Common myeloid progenitor, CD34-positive (primary cell): ENCODE data around the gene UBR2. TPM values are rescaled to one million over a fixed set of nuclear protein-coding genes. Genes with fewer than 3 reads are reported as not detected.
A peak's percentile ranks its signal among the peaks of the same experiment; 100 is the strongest.

Experiments
- CTCF ChIA-PET: fragments of 350-600 bp; sonication (Branson Sonifier 250); formaldehyde crosslinking; loops from one replicate; lab custom pipeline; 2021; ENCODE audit warnings: antibody characterized with exemption; lab: Charles Lee
- POLR2A ChIA-PET: fragments of 350-600 bp; sonication (Branson Sonifier 250); formaldehyde crosslinking; loops from one replicate; lab custom pipeline; 2021; ENCODE audit warnings: antibody characterized with exemption; lab: Charles Lee
- DNase-seq, 3 donors: peaks; one replicate each; pipeline versions ENCODE4 v3.0.0 to v3.0.0-alpha.2; 2013
- H3K27ac ChIP-seq, 2 experiments: 1 replicate in 1 of 2; 2 replicates in 1 of 2; pipeline ENCODE4 v1.7.0; 2013; ENCODE audit warnings: inconsistent platforms in 2 of 2, low read length in 2 of 2, mild to moderate bottlenecking in 2 of 2, low read depth in 1 of 2, moderate library complexity in 1 of 2; ENCODE audit not compliant: severe bottlenecking in 2 of 2, insufficient read depth in 1 of 2, poor library complexity in 1 of 2
- H3K27me3 ChIP-seq, 5 experiments: replicated peaks in 2 of 5; 1 replicate in 3 of 5; 2 replicates in 2 of 5; pipeline versions ENCODE4 v1.6.1 to v1.7.0; 2013; ENCODE audit warnings: low read length in 4 of 5, mild to moderate bottlenecking in 2 of 5, moderate library complexity in 2 of 5, inconsistent platforms in 1 of 5; ENCODE audit not compliant: insufficient read depth in 5 of 5, control insufficient read depth in 4 of 5
- H3K36me3 ChIP-seq, 4 experiments: 1 replicate in 2 of 4; 2 replicates in 2 of 4; pipeline versions ENCODE4 v1.6.1 to v1.7.0; 2013; ENCODE audit warnings: low read length in 3 of 4, control low read depth in 1 of 4, mild to moderate bottlenecking in 1 of 4; ENCODE audit not compliant: control insufficient read depth in 4 of 4, insufficient read depth in 4 of 4
- H3K4me1 ChIP-seq, 4 experiments: 1 replicate in 3 of 4; 2 replicates in 1 of 4; pipeline versions ENCODE4 v1.6.1 to v1.7.1; 2013; ENCODE audit warnings: low read length in 3 of 4, mild to moderate bottlenecking in 3 of 4, control low read depth in 1 of 4, inconsistent platforms in 1 of 4, moderate library complexity in 1 of 4; ENCODE audit not compliant: control insufficient read depth in 4 of 4, insufficient read depth in 4 of 4; ENCODE audit errors: control extremely low read depth in 1 of 4
- H3K4me3 ChIP-seq, 7 experiments: 1 replicate in 4 of 7; 2 replicates in 3 of 7; pipeline versions ENCODE4 v1.5.1 to v1.7.0; 2013; ENCODE audit warnings: mild to moderate bottlenecking in 7 of 7, low read length in 6 of 7, moderate library complexity in 6 of 7, inconsistent platforms in 2 of 7, low read depth in 2 of 7, control low read depth in 1 of 7; ENCODE audit not compliant: insufficient read depth in 4 of 7, control insufficient read depth in 1 of 7; ENCODE audit errors: extremely low read depth in 1 of 7
- H3K9me3 ChIP-seq, 5 experiments: 1 replicate in 4 of 5; 2 replicates in 1 of 5; pipeline versions ENCODE4 v1.6.1 to v1.7.1; 2013; ENCODE audit warnings: low read length in 4 of 5, mild to moderate bottlenecking in 2 of 5, inconsistent platforms in 1 of 5, low read depth in 1 of 5, moderate library complexity in 1 of 5; ENCODE audit not compliant: control insufficient read depth in 4 of 5, insufficient read depth in 2 of 5; ENCODE audit errors: control extremely low read depth in 1 of 5
- WGBS: methylation state at CpG from one replicate; pipeline ENCODE4 v1.1.5; 2013; ENCODE audit not compliant: insufficient coverage; 5-methylcytosine and 5-hydroxymethylcytosine counted together
- polyA plus RNA-seq: library from polyadenylated mRNA; unstranded; fragments of 120-200 nt; gene quantifications from one replicate; pipeline ENCODE4 v1.2.1, GENCODE V29; 2013

The UBR2 gene
- polyA plus RNA-seq, result 21.9 TPM

DNA sequence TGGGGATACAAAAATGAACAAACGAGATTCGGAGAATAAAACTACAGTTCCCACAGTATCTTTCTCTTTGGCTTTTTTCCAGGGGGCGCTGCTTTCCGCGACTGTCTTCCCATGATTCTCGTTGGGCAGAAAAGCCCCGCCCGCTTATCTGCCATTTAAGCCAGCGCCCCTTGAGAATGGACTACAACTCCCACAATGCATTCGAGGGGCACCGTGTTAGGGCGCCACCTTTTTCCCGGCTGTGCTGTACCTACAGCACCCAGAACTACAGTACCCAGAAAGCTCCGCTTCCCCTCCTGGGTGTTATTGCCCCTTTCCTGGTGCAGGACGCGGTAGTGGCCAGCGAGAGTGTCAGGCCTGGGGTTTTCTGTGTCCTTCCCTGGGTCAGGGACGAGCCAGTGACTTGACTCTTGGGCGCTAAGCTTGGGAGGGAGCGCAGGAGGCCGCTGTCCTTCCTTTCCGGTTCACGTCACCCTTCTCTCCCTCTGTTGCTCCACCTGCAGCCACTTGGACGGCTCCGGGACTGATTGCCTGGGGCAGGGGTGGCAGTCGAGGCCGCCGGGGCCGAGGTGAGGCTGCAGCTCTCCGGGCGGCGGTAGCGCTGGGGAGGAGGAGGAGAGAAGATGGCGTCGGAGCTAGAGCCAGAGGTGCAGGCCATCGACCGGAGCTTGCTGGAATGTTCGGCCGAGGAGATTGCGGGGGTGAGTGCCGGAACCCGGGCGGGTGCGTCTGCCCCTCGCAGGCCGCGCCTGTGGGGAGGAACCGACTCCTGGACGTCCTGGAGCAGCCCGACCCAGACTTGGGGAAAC, at the start of gene UBR2:
Gene UBR2, plus strand, starts transcription at position 333 of the 809 bp plus-strand sequence. Its CDS starts 291 bp downstream, at position 624.
- Histone ChIP-seq H3K4me1 (peaks cover 8 to 25% (median 15%) of the 10 kb centered on the region in 4 experiments), H3K27me3 (no peaks in the 10 kb centered on the region), H3K36me3 (no peaks in the 10 kb centered on the region), H3K9me3 (no peaks in the 10 kb centered on the region), H3K4me3 (peak within 1 kb of the TSS; percentile 86 to 100 (median 99)), H3K27ac (peak within 1 kb of the TSS; percentile 75 to 90)
- WGBS, result under 1% methylated on average over 38 of the region's 50 CpGs
- POLR2A ChIA-PET, result interaction anchor here (0.6 to 1.9 kb wide), 2 partner anchors 8 to 14 kb away, joined by 3 to 7 read pairs; no protein-coding TSS in a partner anchor
- CTCF ChIA-PET, result interaction anchor here (1.3 to 7.7 kb wide), 7 partner anchors 8 to 201 kb away, joined by 3 to 35 read pairs (median 8); no protein-coding TSS in a partner anchor
- peak; percentile 99 for DNase-seq

DNA sequence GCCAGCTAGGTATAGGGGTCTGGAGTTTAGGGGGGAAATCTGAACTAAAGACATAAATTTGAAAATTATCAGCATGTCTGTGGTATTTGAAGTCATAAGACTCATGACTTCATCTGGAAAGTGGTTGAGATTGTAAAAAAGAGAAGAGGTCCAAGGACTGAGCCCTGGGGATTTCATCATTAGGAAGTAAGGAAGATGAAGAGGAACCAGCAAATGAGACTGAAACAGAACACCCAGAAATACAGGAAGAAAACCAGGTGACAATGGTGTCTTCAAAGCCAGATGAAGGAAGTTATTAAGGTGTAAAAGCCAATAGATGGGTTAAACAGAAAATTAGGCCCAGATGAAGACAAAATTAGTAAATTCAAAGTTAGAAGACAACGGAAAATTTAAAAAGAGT, 49.1 kb upstream of the UBR2 start:
- H3K4me1 ChIP-seq, result no peaks in the 10 kb centered on the region
- CTCF ChIA-PET, result no interaction called here
- H3K36me3 ChIP-seq, result no peaks in the 10 kb centered on the region
- 100% methylated on average over 1 of the region's 1 CpG for WGBS
- no peak overlapping the region for H3K27ac ChIP-seq
- H3K27me3 ChIP-seq, result no peaks in the 10 kb centered on the region
- H3K4me3 ChIP-seq, result no peak overlapping the region
- no peak for DNase-seq
- POLR2A ChIA-PET, result no interaction called here
- no peaks in the 10 kb centered on the region for H3K9me3 ChIP-seq

DNA sequence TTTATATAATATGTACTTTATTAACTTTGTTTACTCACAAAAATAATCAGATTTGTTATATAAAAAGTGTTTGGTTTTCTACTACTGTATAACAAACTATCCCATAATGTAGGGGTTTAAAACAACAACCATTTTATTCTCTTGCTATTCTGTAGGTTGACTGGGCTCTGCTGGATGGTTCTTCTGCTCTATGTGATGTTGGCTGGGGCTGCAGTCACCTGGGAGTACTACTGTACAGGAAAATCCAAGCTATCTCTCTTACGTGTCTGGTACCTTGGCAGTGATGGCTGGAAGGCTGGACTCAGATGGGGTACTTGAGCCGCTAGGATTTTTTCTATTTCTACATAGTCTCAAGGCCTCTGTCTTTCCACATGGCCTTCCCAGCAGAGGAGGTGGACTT, 44.0 kb upstream of the UBR2 start:
- no peak for DNase-seq
- H3K36me3 ChIP-seq, result no peaks in the 10 kb centered on the region
- H3K9me3 ChIP-seq, result no peaks in the 10 kb centered on the region
- H3K4me1 ChIP-seq, result peaks cover 7 to 15% (median 13%) of the 10 kb centered on the region in 4 experiments
- no peak overlapping the region for H3K4me3 ChIP-seq
- WGBS, result 100% methylated on average over 2 of the region's 2 CpGs
- H3K27ac ChIP-seq, result no peak overlapping the region
- ChIA-PET CTCF (interaction anchor here (0.9 to 4.5 kb wide), 4 partner anchors 12 to 210 kb away, joined by 3 to 18 read pairs (median 4); no protein-coding TSS in a partner anchor), POLR2A (no interaction called here)
- no peaks in the 10 kb centered on the region for H3K27me3 ChIP-seq

DNA sequence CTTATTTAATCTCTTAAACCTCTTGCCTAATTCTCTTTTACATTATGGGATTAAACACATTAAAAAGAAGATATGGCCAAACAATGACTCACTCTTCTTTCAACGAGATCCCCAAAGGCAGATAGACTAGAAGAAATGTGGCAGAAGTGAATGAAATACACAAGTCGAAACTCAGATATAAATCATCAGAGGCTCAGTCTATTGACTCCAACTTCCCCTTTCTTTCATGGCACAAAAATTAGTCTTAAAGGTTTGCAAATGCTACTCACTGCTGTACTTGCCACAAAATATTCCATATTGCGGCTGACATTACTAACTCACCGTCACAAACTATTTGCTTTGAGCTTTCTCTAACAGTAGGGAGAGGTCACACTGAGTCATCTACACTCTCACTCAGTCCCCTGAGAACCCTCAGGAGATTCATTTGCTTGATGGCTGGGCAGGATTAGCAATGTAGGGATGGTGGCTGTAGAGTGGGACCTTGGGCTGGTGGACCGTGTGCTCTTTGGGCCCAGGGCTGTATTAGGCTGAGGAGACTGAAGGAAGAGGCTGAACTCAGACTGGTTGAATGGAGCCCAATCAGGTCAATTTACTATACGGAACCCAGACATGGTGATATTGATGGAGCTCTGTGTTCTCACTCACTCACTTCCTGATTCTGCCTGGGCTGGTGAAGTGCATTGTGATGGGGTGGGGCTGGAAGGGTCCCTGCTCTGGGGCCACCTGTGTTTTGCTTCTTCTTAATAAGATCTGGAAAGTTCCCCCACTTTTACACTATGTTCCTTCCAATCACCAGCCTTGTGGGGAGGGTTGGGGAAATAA, 42.8 kb upstream of the UBR2 start:
- WGBS, result 33% methylated on average over 4 of the region's 6 CpGs
- Histone ChIP-seq H3K4me1 (peaks cover 7 to 15% (median 13%) of the 10 kb centered on the region in 4 experiments), H3K9me3 (no peaks in the 10 kb centered on the region), H3K4me3 (peak overlapping the region in 3 of 7 experiments; percentile 6 to 39 (median 23)), H3K27ac (no peak overlapping the region), H3K36me3 (no peaks in the 10 kb centered on the region), H3K27me3 (no peaks in the 10 kb centered on the region)
- ChIA-PET POLR2A (no interaction called here), CTCF (interaction anchor here (0.9 to 4.5 kb wide), 5 partner anchors 11 to 260 kb away, joined by 3 to 18 read pairs (median 4); no protein-coding TSS in a partner anchor)
- DNase-seq, result peak; percentile 55 to 93 (median 89)

DNA sequence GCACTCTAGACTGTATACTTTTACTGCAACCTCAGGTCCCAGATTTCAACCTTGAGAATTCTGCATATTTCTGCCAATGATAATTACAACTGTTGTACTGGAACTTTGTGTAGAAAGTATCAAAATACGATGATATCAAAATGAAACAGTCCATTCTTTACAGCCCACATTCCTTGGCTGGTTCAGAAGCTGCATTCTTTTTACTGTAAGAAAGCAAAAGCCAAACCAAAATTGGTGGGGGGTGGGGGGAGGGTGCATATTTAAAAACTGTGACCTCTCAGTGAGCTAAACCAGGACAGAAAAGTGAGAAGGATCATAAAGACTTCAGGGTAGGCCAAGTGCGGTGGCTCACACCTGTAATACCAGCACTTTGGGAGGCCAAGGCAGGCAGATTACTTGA, 41.8 kb upstream of the UBR2 start:
- POLR2A ChIA-PET, result no interaction called here

DNA sequence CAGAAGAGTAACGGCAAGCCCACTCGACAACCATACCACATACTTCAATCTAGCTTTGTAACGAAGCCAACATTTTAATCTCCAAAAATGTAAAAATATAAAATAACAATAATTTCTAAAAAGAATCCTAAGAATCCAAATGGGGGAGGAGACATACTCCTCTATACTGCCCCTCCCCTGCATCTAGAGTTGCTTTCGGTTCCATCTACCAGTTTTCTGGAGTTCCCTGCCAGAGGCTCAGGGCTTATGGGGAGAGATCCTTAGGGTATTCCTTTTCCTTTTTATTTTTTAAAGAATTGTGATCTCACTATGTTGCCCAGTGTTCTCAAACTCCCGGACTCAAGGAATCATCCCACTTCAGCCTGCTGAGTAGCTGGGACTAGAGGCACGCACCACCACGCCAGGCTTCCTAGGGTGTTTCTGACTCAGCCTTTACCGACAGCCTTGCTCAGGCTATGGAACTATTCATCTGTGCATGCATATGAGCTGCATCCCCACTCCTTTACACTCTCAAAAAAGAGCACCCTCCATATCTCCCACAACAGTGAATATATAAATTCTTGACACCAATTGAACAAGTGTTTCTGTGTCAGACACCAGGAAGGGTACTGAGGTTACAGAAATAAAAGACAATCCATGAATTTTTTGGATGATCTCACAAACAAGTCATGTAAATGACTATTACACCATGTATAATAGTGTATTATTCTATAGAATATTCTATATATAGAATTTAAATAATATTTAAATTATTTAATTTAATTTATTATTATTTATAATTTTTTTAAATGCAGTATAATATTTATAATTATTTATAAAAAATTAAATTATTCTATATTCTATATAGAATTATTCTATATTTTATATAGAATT, 40.7 kb upstream of the UBR2 start:
- H3K36me3 ChIP-seq, result no peaks in the 10 kb centered on the region
- H3K9me3 ChIP-seq, result no peaks in the 10 kb centered on the region
- 91% methylated on average over 3 of the region's 8 CpGs for WGBS
- H3K4me1 ChIP-seq, result peaks cover 7 to 15% (median 13%) of the 10 kb centered on the region in 4 experiments
- DNase-seq, result no peak
- POLR2A ChIA-PET, result no interaction called here
- H3K4me3 ChIP-seq, result no peak overlapping the region
- no peak overlapping the region for H3K27ac ChIP-seq
- CTCF ChIA-PET, result interaction anchor here (0.6 to 2.0 kb wide), 4 partner anchors 9 to 508 kb away, joined by 3 to 8 read pairs (median 5); no protein-coding TSS in a partner anchor
- H3K27me3 ChIP-seq, result no peaks in the 10 kb centered on the region

More for the DNA sequence above, 41.8 kb upstream of the UBR2 start:
- no peaks in the 10 kb centered on the region for H3K9me3 ChIP-seq
- whole genome bisulfite sequencing, result no CpG with 5 or more reads among the region's 2 CpGs
- DNase-seq, result no peak
- H3K4me1 ChIP-seq, result peaks cover 7 to 15% (median 13%) of the 10 kb centered on the region in 4 experiments
- no peak overlapping the region for H3K27ac ChIP-seq
- H3K27me3 ChIP-seq, result no peaks in the 10 kb centered on the region
- H3K4me3 ChIP-seq, result no peak overlapping the region
- H3K36me3 ChIP-seq, result no peaks in the 10 kb centered on the region
- CTCF ChIA-PET, result interaction anchor here (0.9 to 2.0 kb wide), 4 partner anchors 10 to 212 kb away, joined by 3 to 8 read pairs (median 6); no protein-coding TSS in a partner anchor
